K562 (cell line): ENCODE data around the gene POR. TPM values are rescaled to one million over a fixed set of nuclear protein-coding genes. Genes with fewer than 3 reads are reported as not detected.
A peak's percentile ranks its signal among the peaks of the same experiment; 100 is the strongest.

ENCODE experiments used
- CUX1 ChIP-seq: fragments of 200-800 bp; sonication (Bioruptor generic); IDR thresholded peaks from 2 replicates; pipeline ENCODE4 v1.6.1; 2016; ENCODE audit warnings: missing genetic modification characterization, missing compliant biosample characterization
- DMBX1 ChIP-seq: fragments of 250-450 bp; sonication (Bioruptor Pico); IDR thresholded peaks from 2 replicates; pipeline ENCODE4 v1.8.0; 2022; ENCODE audit warnings: inconsistent platforms, mild to moderate bottlenecking, moderate library complexity, borderline replicate concordance
- GMEB1 ChIP-seq: fragments of 250-450 bp; sonication (Bioruptor Pico); IDR thresholded peaks from 2 replicates; pipeline ENCODE4 v1.4.0; 2020; ENCODE audit warnings: mild to moderate bottlenecking
- HMG20B ChIP-seq: fragments of 250-450 bp; sonication (Bioruptor Pico); IDR thresholded peaks from 2 replicates; pipeline ENCODE4 v1.5.0; 2021; ENCODE audit warnings: mild to moderate bottlenecking
- HOMEZ ChIP-seq: fragments of 250-450 bp; sonication (Bioruptor Pico); IDR thresholded peaks from 2 replicates; pipeline ENCODE4 v1.4.0; 2020; ENCODE audit warnings: mild to moderate bottlenecking, moderate library complexity
- KDM4B ChIP-seq, 2 experiments: fragments of 450-650 bp in 1 of 2; sonication (generic) in 1 of 2; IDR thresholded peaks; 2 replicates each; pipeline ENCODE4 v1.6.1; 2016 to 2017; ENCODE audit warnings: borderline replicate concordance in 2 of 2, antibody characterized with exemption in 1 of 2, low read depth in 1 of 2, mild to moderate bottlenecking in 1 of 2
- MED1 ChIP-seq: sonication (generic); formaldehyde crosslinking; IDR thresholded peaks from 2 replicates; pipeline ENCODE4 v1.8.1; 2023; ENCODE audit warnings: missing genetic modification reagents, borderline replicate concordance
- NCOR1 ChIP-seq: fragments of 450-650 bp; IDR thresholded peaks from 2 replicates; pipeline ENCODE4 v1.6.1; 2016; ENCODE audit warnings: mild to moderate bottlenecking, moderate library complexity
- RFX1 ChIP-seq: fragments of 450-650 bp; IDR thresholded peaks from 2 replicates; pipeline ENCODE4 v1.6.1; 2016; ENCODE audit warnings: mild to moderate bottlenecking, moderate library complexity
- RFX5 ChIP-seq: IDR thresholded peaks from 2 replicates; pipeline ENCODE4 v1.6.1; 2011; ENCODE audit warnings: low read depth, mild to moderate bottlenecking, improper control_type of control experiment, low read length
- TCF3 ChIP-seq: sonication (generic); formaldehyde crosslinking; IDR thresholded peaks from 2 replicates; pipeline ENCODE4 v1.4.0; 2020; ENCODE audit warnings: mild to moderate bottlenecking, missing genetic modification reagents
- TGIF2 ChIP-seq: sonication (generic); formaldehyde crosslinking; IDR thresholded peaks from 2 replicates; pipeline ENCODE4 v1.8.1; 2022; ENCODE audit warnings: mild to moderate bottlenecking, missing genetic modification reagents, moderate library complexity
- ZBTB34 ChIP-seq: fragments of 250-450 bp; sonication (Bioruptor Pico); IDR thresholded peaks from 2 replicates; pipeline ENCODE4 v1.8.0; 2021; ENCODE audit warnings: mild to moderate bottlenecking, moderate library complexity
- ZBTB8A ChIP-seq: fragments of 450-650 bp; IDR thresholded peaks from 2 replicates; pipeline ENCODE4 v1.6.1; 2018; ENCODE audit warnings: mild to moderate bottlenecking, moderate library complexity; ENCODE audit not compliant: partially characterized antibody
- ZFP30 ChIP-seq: fragments of 250-450 bp; sonication (Bioruptor Pico); IDR thresholded peaks from 2 replicates; pipeline ENCODE4 v1.8.0; 2022; ENCODE audit warnings: moderate library complexity, mild to moderate bottlenecking, inconsistent platforms, borderline replicate concordance
- ZNF224 ChIP-seq: sonication (generic); formaldehyde crosslinking; IDR thresholded peaks from 2 replicates; pipeline ENCODE4 v1.8.0; 2022; ENCODE audit warnings: mild to moderate bottlenecking, missing genetic modification reagents
- ZNF3 ChIP-seq: fragments of 250-450 bp; sonication (Bioruptor Pico); IDR thresholded peaks from 2 replicates; pipeline ENCODE4 v1.5.0; 2021; ENCODE audit warnings: mild to moderate bottlenecking, moderate library complexity
- ZNF316 ChIP-seq: fragments of 450-650 bp; IDR thresholded peaks from 2 replicates; pipeline ENCODE4 v1.6.1; 2016
- ZNF696 ChIP-seq: fragments of 250-450 bp; sonication (Bioruptor Pico); conservative IDR thresholded peaks from 2 replicates; pipeline ENCODE4 v1.4.0; 2020; ENCODE audit warnings: mild to moderate bottlenecking, moderate library complexity
- polyA plus RNA-seq, 8 experiments: library from polyadenylated mRNA; depleted of rRNA in 4 of 8; stranded (reverse) in 5 of 8; unstranded in 3 of 8; fragments of >200 nt; fragmentation: Nextera tagmentation in 2 of 8; fragmentation: Illumina TruSeq in 1 of 8; extraction: Ambion mirVana in 2 of 8; extraction: Trizol in 1 of 8; gene quantifications; 2 replicates each; pipeline versions ENCODE4 v1.2.1 to v1.2.3, GENCODE V29; 2011 to 2014; ENCODE audit warnings: inconsistent platforms in 1 of 8, missing spikeins in 1 of 8
- total RNA-seq, 7 experiments: library from RNA; depleted of rRNA in 6 of 7; stranded (reverse); fragments of >200 nt in 6 of 7; fragmentation: Illumina TruSeq in 2 of 7; extraction: Trizol in 2 of 7; gene quantifications; 2 replicates each; pipeline versions ENCODE4 v1.2.1 to v1.2.3, GENCODE V29; 2011 to 2021; ENCODE audit warnings: low replicate concordance in 1 of 7

Gene POR
- total and polyA plus RNA-seq, 9 of the 15 experiments (the other 6 are each of a cell fraction or from before 2014, with no cell fraction given), result 4.7 to 142 (median 40.8) TPM

GRCh38 chr7:76016191-76016947 lies 101.4 kb downstream of the POR start (continued):
- TF ChIP-seq KDM4B (IDR thresholded peaks at IDR 0.05; ENCODE audit: borderline replicate concordance in 2 of 2, low read depth in 1 of 2) (no peak), ZBTB8A (no peak), ZNF224 (no peak), TGIF2 (CRISPR knock-in tag) (no peak), CUX1 (CRISPR knock-in tag) (no peak), ZNF3 (CRISPR knock-in tag) (peak; percentile 92), MED1 (CRISPR knock-in tag) (no peak), ZNF316 (no peak), GMEB1 (peak; percentile 67), RFX5 (no peak), HMG20B (CRISPR knock-in tag) (peak; percentile 76; the same call in 1 of the 2 replicates), NCOR1 (no peak), DMBX1 (CRISPR knock-in tag) (no peak), ZNF696 (CRISPR knock-in tag) (no peak), ZFP30 (peak; percentile 92), HOMEZ (CRISPR knock-in tag) (peak; percentile 97), ZBTB34 (no peak), TCF3 (CRISPR knock-in tag) (no peak), RFX1 (no peak)
